ENCODE measurements around the gene KDM6A.
"Not testable (repeated sequence)": the region's sequence is repeated elsewhere in the genome, so short reads cannot be mapped to it uniquely, and the experiment has no call there.

KDM6A gene

GRCh38 chrX:44913656-44914531 is 40.9 kb downstream of the KDM6A start:
- in situ Hi-C loops (cut with HindIII; ENCODE audit: low pct_ligation_motif_present, low pct_unique_long_range_greater_than_20kb, low sequenced_read_pairs), result no loop called here
- no peak for DNase-seq

GRCh38 chrX:44914532-44915198 is 41.7 kb downstream of the KDM6A start:
- in situ Hi-C loops (cut with HindIII; ENCODE audit: low pct_ligation_motif_present, low pct_unique_long_range_greater_than_20kb, low sequenced_read_pairs), result no loop called here
- DNase-seq, result peak; percentile 65

- in situ Hi-C loops (cut with HindIII; ENCODE audit: low pct_ligation_motif_present, low pct_unique_long_range_greater_than_20kb, low sequenced_read_pairs), result no loop called here
- DNase-seq, result no peak
These were observed 42.4 kb downstream of the KDM6A start for GRCh38 chrX:44915361-44915868.

- in situ Hi-C loops (cut with HindIII; ENCODE audit: low pct_ligation_motif_present, low pct_unique_long_range_greater_than_20kb, low sequenced_read_pairs), result no loop called here
- no peak for DNase-seq
These were observed 45.7 kb downstream of the KDM6A start for GRCh38 chrX:44918722-44919121.

- DNase-seq, result no peak
- in situ Hi-C loops (cut with HindIII; ENCODE audit: low pct_ligation_motif_present, low pct_unique_long_range_greater_than_20kb, low sequenced_read_pairs), result no loop called here
These were observed 50.0 kb downstream of the KDM6A start for GRCh38 chrX:44922980-44923379.

- no peak for DNase-seq
- in situ Hi-C loops (cut with HindIII; ENCODE audit: low pct_ligation_motif_present, low pct_unique_long_range_greater_than_20kb, low sequenced_read_pairs), result no loop called here
These were observed 54.4 kb downstream of the KDM6A start for GRCh38 chrX:44927398-44927797.

DNA sequence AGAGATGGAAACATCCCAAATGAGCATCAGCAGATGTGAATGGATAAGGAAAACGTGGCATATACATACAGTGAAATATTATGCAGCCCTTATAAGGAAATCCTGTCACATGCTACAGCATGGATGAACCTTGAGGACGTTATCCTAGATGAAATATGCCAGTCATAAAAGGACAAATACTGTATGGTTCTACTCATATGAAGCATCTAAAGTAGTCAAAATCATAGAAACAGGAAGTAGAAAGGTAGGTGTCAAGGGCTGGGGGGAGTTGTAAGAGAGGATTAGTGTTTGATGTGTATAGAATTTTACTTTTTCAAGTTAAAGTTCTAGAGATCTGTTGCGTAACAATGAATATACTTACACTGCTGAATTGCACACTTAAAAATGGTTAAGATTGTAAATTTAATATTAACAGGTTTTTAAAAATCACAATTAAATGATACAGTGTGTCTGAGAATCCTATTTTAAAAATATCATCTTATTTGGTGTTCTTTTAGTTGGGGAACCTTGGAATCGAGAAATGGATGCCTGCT is 58.5 kb downstream of the KDM6A start:
- DNase-seq, result no peak
- in situ Hi-C loops (cut with HindIII; ENCODE audit: low pct_ligation_motif_present, low pct_unique_long_range_greater_than_20kb, low sequenced_read_pairs), result no loop called here

- in situ Hi-C loops (cut with HindIII; ENCODE audit: low pct_ligation_motif_present, low pct_unique_long_range_greater_than_20kb, low sequenced_read_pairs), result no loop called here
- no peak for DNase-seq
These were observed 62.2 kb downstream of the KDM6A start for GRCh38 chrX:44935172-44935571.

GRCh38 chrX:44935640-44936039 is 62.7 kb downstream of the KDM6A start:
- in situ Hi-C loops (cut with HindIII; ENCODE audit: low pct_ligation_motif_present, low pct_unique_long_range_greater_than_20kb, low sequenced_read_pairs), result no loop called here
- DNase-seq, result peak; percentile 5

DNA sequence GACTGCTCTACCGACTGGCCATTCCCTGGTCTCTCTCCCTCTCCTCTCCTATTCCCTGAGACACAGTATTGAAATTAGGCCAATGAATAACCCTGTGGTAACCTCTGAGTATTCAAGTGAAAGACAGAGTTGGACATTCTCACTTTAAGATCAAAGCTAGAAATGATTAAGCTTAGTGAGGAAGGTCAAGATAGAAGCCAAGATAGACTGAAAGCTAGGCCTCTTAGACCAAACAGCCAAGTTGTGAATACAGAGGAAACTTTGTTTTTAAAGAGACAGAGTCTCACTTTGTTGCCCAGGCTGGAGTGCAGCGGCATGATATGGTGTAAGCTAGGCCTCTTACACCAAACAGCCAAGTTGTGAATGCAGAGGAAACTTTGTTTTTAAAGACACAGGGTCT is 64.6 kb downstream of the KDM6A start:
- DNase-seq, result peak; percentile 76
- in situ Hi-C loops (cut with HindIII; ENCODE audit: low pct_ligation_motif_present, low pct_unique_long_range_greater_than_20kb, low sequenced_read_pairs), result no loop called here

DNA sequence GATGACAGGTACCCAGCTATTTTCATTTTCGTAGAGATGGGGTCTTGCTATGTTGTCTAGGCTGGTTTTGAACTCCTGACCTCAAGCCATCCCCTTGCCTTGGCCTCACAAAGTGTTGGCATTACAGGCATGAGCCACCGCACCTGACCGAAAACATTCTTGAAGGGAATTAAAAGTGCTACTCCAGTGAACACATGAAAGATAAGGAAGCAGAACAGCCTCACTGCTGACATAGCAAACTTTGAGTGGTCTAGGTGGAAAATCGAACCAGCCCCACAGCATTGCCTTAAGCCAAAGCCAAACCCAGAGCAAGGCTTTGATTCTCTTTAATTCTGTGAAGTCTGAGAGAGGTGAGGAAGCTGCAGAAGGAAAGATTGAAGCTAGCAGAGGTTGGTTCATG is 65.1 kb downstream of the KDM6A start:
- in situ Hi-C loops (cut with HindIII; ENCODE audit: low pct_ligation_motif_present, low pct_unique_long_range_greater_than_20kb, low sequenced_read_pairs), result no loop called here
- DNase-seq, result no peak

DNA sequence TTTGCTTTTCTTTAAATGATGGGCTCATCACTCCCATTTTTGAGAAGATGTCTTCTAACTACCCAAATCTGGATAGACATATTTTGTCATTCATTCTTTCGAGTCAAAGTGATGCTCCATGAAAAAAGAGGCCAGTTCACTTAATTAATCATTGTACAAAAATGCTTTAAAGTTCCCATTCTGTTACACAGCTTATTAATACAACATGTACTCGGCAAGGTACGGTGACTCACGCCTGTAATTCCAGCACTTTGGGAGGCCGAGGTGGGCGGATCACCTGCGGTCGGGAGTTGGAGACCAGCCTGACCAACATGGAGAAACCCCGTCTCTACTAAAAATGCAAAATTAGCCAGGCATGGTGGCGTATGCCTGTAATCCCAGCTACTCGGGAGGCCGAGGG is 67.6 kb downstream of the KDM6A start:
- DNase-seq; in situ Hi-C loops (cut with HindIII; ENCODE audit: low pct_ligation_motif_present, low pct_unique_long_range_greater_than_20kb, low sequenced_read_pairs): not testable (repeated sequence)

DNA sequence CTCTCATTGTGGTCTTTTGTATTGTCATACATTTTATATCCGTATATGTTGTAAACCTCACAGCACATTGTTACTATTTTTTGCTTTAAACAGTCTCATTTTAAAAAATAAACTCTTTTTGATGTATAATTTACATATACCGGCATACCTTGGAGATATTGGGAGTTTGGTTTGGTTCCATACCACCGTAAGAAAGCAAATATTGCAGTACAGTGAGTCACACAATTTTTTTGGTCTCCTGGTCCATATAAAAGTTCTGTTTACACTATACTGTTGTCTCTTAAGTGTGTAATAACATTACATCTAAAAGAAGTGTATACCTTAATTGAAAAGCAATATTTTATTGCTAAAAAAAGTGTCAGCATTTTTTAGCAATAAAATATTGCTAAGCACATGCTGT is 70.0 kb downstream of the KDM6A start:
- in situ Hi-C loops (cut with HindIII; ENCODE audit: low pct_ligation_motif_present, low pct_unique_long_range_greater_than_20kb, low sequenced_read_pairs), result no loop called here
- DNase-seq, result no peak

GRCh38 chrX:44944894-44945293 is 71.9 kb downstream of the KDM6A start:
- in situ Hi-C loops (cut with HindIII; ENCODE audit: low pct_ligation_motif_present, low pct_unique_long_range_greater_than_20kb, low sequenced_read_pairs), result no loop called here
- DNase-seq, result no peak

GRCh38 chrX:44945736-44946135 is 72.7 kb downstream of the KDM6A start:
- DNase-seq, result no peak
- in situ Hi-C loops (cut with HindIII; ENCODE audit: low pct_ligation_motif_present, low pct_unique_long_range_greater_than_20kb, low sequenced_read_pairs), result no loop called here

GRCh38 chrX:44946771-44947170 is 73.8 kb downstream of the KDM6A start:
- no peak for DNase-seq
- in situ Hi-C loops (cut with HindIII; ENCODE audit: low pct_ligation_motif_present, low pct_unique_long_range_greater_than_20kb, low sequenced_read_pairs), result no loop called here

- DNase-seq, result no peak
- in situ Hi-C loops (cut with HindIII; ENCODE audit: low pct_ligation_motif_present, low pct_unique_long_range_greater_than_20kb, low sequenced_read_pairs), result no loop called here
These were observed 75.0 kb downstream of the KDM6A start for GRCh38 chrX:44947995-44948394.

DNA sequence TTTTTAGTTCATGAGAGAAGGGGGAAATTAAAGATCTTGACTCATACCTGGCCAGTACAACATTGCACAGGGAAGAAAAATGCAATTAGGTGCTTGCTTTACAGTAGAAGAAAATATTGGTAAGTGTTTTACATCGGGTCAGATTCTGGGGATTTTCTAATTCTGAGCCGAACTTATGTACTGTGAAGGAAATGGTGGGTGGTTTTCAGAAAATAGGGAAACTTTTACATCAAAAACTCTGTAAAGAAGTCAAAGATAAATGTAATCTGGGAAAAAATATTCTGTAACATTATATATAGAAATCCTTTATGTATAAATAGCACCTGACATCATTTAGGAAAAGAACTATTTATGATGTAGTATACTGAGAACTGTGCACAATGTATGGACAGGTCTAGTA is 75.4 kb downstream of the KDM6A start:
- no peak for DNase-seq
- in situ Hi-C loops (cut with HindIII; ENCODE audit: low pct_ligation_motif_present, low pct_unique_long_range_greater_than_20kb, low sequenced_read_pairs), result no loop called here

DNA sequence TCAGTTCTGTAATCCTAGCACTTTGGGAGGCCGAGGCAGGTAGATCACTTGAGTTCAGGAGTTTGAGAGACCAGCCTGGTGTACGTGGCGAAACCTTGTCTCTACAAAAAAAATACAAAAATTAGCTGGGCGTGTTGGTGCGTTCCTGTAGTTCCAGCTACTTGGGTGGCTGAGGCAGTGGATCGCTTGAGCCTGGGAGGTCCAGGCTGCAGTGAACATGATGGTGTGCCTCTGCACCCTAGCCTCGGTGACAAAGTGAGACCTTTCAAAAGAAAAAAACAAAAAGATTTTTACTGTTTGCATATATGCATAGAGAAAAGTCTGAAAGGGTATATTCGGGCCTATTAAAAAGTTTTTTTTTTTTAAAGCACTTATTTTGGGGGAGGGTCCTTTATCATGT is 76.1 kb downstream of the KDM6A start:
- no peak for DNase-seq
- in situ Hi-C loops (cut with HindIII; ENCODE audit: low pct_ligation_motif_present, low pct_unique_long_range_greater_than_20kb, low sequenced_read_pairs), result no loop called here
